Measurements from ENCODE around the gene CCDC85B. TPM values are rescaled to one million over a fixed set of nuclear protein-coding genes. Genes with fewer than 3 reads are reported as not detected.

Gene CCDC85B
- total and polyA plus RNA-seq, 2 of the 13 experiments (the other 11 are each of a cell fraction or from before 2014, with no cell fraction given) = 8.2 to 19.5 TPM

- no peak for TF ChIP-seq ZNF407 (CRISPR knock-in tag; IDR thresholded peaks at IDR 0.05; ENCODE audit: not compliant biosample characterization)
- 0 out of 2 replicates have a peak, but pooled peaks have one; percentile 67 for TF ChIP-seq ZNF746 (CRISPR knock-in tag; IDR thresholded peaks at IDR 0.05)
- TF ChIP-seq HNF1B (CRISPR knock-in tag; IDR thresholded peaks at IDR 0.05) = peak; percentile 87
- peak; percentile 50; the same call in 1 of the 2 replicates for TF ChIP-seq THRA (CRISPR knock-in tag; IDR thresholded peaks at IDR 0.05; ENCODE audit: borderline replicate concordance)
- peak; percentile 99 for TF ChIP-seq RBFOX2 (IDR thresholded peaks at IDR 0.05; ENCODE audit: low read depth, low read length)
- TF ChIP-seq SAP130 (CRISPR knock-in tag; IDR thresholded peaks at IDR 0.05; ENCODE audit: low read depth) = peak; percentile 93
- no peak for TF ChIP-seq ZNF572 (CRISPR knock-in tag; IDR thresholded peaks at IDR 0.05)
- no peak for TF ChIP-seq MLLT10 (CRISPR knock-in tag; IDR thresholded peaks at IDR 0.05)
- peak; percentile 48; the same call in 1 of the 2 replicates for TF ChIP-seq ZNF331 (CRISPR knock-in tag; IDR thresholded peaks at IDR 0.05)
- TF ChIP-seq ZFP41 (CRISPR knock-in tag; IDR thresholded peaks at IDR 0.05; ENCODE audit: borderline replicate concordance) = no peak
- TF ChIP-seq ZC3H13 (CRISPR knock-in tag; IDR thresholded peaks at IDR 0.05) = peak; percentile 81; the same call in 1 of the 2 replicates
- TF ChIP-seq ZNF431 (CRISPR knock-in tag; IDR thresholded peaks at IDR 0.05; ENCODE audit: borderline replicate concordance, low read depth) = no peak
- peak; percentile 82; the same call in 1 of the 2 replicates for TF ChIP-seq SOX5 (CRISPR knock-in tag; IDR thresholded peaks at IDR 0.05; ENCODE audit: borderline replicate concordance)
- TF ChIP-seq ZNF710 (CRISPR knock-in tag; IDR thresholded peaks at IDR 0.05; ENCODE audit: borderline replicate concordance) = peak; percentile 82; the same call in 1 of the 2 replicates
These were observed 32.4 kb upstream of the CCDC85B start, which contains the start of gene CFL1 (continued) for GRCh38 chr11:65857853-65858680.

All from HepG2 (cell line).